Measurements from ENCODE around the gene NUP205.

The NUP205 gene

GRCh38 chr7:135662373-135663114 is 104.8 kb downstream of the NUP205 start, which contains the start of gene STMP1 (continued):
- TF ChIP-seq, protein P1, sequence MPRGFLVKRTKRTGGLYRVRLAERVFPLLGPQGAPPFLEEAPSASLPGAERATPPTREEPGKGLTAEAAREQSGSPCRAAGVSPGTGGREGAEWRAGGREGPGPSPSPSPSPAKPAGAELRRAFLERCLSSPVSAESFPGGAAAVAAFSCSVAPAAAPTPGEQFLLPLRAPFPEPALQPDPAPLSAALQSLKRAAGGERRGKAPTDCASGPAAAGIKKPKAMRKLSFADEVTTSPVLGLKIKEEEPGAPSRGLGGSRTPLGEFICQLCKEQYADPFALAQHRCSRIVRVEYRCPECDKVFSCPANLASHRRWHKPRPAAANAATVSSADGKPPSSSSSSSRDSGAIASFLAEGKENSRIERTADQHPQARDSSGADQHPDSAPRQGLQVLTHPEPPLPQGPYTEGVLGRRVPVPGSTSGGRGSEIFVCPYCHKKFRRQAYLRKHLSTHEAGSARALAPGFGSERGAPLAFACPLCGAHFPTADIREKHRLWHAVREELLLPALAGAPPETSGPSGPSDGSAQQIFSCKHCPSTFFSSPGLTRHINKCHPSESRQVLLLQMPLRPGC (tag by site-specific recombination; IDR thresholded peaks at IDR 0.05) = peak; percentile 62
- TF ChIP-seq ZEB2 (tag by site-specific recombination; IDR thresholded peaks at IDR 0.05) = peak; percentile 54; the same call in 1 of the 2 replicates
- TF ChIP-seq, protein P2, sequence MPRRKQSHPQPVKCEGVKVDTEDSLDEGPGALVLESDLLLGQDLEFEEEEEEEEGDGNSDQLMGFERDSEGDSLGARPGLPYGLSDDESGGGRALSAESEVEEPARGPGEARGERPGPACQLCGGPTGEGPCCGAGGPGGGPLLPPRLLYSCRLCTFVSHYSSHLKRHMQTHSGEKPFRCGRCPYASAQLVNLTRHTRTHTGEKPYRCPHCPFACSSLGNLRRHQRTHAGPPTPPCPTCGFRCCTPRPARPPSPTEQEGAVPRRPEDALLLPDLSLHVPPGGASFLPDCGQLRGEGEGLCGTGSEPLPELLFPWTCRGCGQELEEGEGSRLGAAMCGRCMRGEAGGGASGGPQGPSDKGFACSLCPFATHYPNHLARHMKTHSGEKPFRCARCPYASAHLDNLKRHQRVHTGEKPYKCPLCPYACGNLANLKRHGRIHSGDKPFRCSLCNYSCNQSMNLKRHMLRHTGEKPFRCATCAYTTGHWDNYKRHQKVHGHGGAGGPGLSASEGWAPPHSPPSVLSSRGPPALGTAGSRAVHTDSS (tag by site-specific recombination; IDR thresholded peaks at IDR 0.05) = peak; percentile 46
- 0 out of 2 replicates have a peak, but pooled peaks have one; percentile 7 for TF ChIP-seq ZNF596 (tag by site-specific recombination; IDR thresholded peaks at IDR 0.05)
- TF ChIP-seq ZNF132 (tag by site-specific recombination; IDR thresholded peaks at IDR 0.05; ENCODE audit: borderline replicate concordance) = no peak
- peak; percentile 62; the same call in 1 of the 2 replicates for TF ChIP-seq KLF10 (tag by site-specific recombination; IDR thresholded peaks at IDR 0.05)
- 0 out of 2 replicates have a peak, but pooled peaks have one; percentile 30 for TF ChIP-seq ZNF366 (tag by site-specific recombination; conservative IDR thresholded peaks at IDR 0.05)
- TF ChIP-seq ZSCAN30 (tag by site-specific recombination; IDR thresholded peaks at IDR 0.05) = peak; percentile 94
- TF ChIP-seq ZBTB20 (tag by site-specific recombination; IDR thresholded peaks at IDR 0.05) = peak; percentile 51; the same call in 1 of the 2 replicates

DNA sequence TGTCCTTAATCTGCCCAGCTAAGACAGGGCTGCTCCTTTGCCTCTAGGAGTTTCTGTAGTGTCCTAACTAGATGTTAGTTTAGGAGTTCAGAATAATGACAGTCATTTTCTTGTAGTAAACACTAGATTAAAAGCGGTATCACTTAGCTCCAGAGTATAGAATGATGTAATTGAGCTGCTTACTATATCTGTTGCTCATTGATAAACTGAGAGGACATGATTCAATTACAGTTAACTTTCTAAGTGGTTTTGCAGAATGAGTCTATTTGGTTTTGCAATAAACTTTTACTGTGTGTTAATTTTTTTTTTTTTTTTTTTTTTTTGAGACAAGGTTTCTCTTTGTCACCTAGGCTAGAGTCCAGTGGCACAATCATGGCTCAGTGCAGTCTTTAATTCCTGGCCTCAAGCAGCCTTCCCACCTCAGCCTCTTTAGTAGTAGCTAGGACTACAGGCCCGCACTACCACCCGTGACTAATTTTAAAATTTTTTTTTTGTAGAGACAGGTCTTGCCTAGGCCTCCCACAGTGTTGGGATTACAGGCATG is 106.4 kb downstream of the NUP205 start:
- no peaks in the 10 kb centered on the region for H3K9me3 ChIP-seq (ENCODE audit: control insufficient read depth, insufficient read depth, low read depth, low read length)
- peaks cover 0 to 5% of the 10 kb centered on the region in 2 experiments; a peak in 1 of 3 replicates for H3K36me3 ChIP-seq (ENCODE audit: control insufficient read depth in 2 of 2, insufficient read depth in 1 of 2, low read length in 2 of 2)
- no peak overlapping the region for H3K4me3 ChIP-seq (ENCODE audit: low read depth, low read length)
- H3K4me1 ChIP-seq (ENCODE audit: control insufficient read depth, insufficient read depth, low read length) = no peaks in the 10 kb centered on the region
- ChIA-PET CTCF (interaction anchor here (0.6 to 5.6 kb wide), 9 partner anchors 9 to 979 kb away, joined by 3 to 41 read pairs (median 7); no protein-coding TSS in a partner anchor), POLR2A (interaction anchor here (0.7 to 1.1 kb wide), 6 partner anchors 19 to 240 kb away, joined by 3 to 12 read pairs (median 6); no protein-coding TSS in a partner anchor)
- H3K27ac ChIP-seq (ENCODE audit: extremely low read depth, low read depth, low read length) = no peak overlapping the region
- TF ChIP-seq SP2 (tag by site-specific recombination; IDR thresholded peaks at IDR 0.05) = 0 out of 2 replicates have a peak, but pooled peaks have one; percentile 5
- TF ChIP-seq PRDM1 (tag by site-specific recombination; IDR thresholded peaks at IDR 0.05) = peak; percentile 53
- no peak for TF ChIP-seq ZBTB20 (tag by site-specific recombination; IDR thresholded peaks at IDR 0.05)
- TF ChIP-seq BCL11A (tag by site-specific recombination; IDR thresholded peaks at IDR 0.05; ENCODE audit: low read depth) = peak; percentile 84; the same call in 1 of the 2 replicates
- no peak for TF ChIP-seq ZNF140 (tag by site-specific recombination; IDR thresholded peaks at IDR 0.05)
- TF ChIP-seq, protein P3, sequence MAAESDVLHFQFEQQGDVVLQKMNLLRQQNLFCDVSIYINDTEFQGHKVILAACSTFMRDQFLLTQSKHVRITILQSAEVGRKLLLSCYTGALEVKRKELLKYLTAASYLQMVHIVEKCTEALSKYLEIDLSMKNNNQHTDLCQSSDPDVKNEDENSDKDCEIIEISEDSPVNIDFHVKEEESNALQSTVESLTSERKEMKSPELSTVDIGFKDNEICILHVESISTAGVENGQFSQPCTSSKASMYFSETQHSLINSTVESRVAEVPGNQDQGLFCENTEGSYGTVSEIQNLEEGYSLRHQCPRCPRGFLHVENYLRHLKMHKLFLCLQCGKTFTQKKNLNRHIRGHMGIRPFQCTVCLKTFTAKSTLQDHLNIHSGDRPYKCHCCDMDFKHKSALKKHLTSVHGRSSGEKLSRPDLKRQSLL (tag by site-specific recombination; IDR thresholded peaks at IDR 0.05) = peak; percentile 56; the same call in 1 of the 2 replicates
- TF ChIP-seq, protein P4, sequence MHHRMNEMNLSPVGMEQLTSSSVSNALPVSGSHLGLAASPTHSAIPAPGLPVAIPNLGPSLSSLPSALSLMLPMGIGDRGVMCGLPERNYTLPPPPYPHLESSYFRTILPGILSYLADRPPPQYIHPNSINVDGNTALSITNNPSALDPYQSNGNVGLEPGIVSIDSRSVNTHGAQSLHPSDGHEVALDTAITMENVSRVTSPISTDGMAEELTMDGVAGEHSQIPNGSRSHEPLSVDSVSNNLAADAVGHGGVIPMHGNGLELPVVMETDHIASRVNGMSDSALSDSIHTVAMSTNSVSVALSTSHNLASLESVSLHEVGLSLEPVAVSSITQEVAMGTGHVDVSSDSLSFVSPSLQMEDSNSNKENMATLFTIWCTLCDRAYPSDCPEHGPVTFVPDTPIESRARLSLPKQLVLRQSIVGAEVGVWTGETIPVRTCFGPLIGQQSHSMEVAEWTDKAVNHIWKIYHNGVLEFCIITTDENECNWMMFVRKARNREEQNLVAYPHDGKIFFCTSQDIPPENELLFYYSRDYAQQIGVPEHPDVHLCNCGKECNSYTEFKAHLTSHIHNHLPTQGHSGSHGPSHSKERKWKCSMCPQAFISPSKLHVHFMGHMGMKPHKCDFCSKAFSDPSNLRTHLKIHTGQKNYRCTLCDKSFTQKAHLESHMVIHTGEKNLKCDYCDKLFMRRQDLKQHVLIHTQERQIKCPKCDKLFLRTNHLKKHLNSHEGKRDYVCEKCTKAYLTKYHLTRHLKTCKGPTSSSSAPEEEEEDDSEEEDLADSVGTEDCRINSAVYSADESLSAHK (tag by site-specific recombination; IDR thresholded peaks at IDR 0.05) = peak; percentile 79
- TF ChIP-seq ZNF654 (tag by site-specific recombination; IDR thresholded peaks at IDR 0.05; ENCODE audit: low read depth) = peak; percentile 20
- TF ChIP-seq ZBTB1 (tag by site-specific recombination; IDR thresholded peaks at IDR 0.05) = peak; percentile 79; the same call in 1 of the 2 replicates
- peak; percentile 87 for TF ChIP-seq OVOL3 (tag by site-specific recombination; IDR thresholded peaks at IDR 0.05)
- peak; percentile 74; the same call in 1 of the 2 replicates for TF ChIP-seq TCF7L2 (IDR thresholded peaks at IDR 0.05; ENCODE audit: borderline replicate concordance, low read depth, low read length)
- 0 out of 2 replicates have a peak, but pooled peaks have one; percentile 50 for TF ChIP-seq ZSCAN23 (tag by site-specific recombination; IDR thresholded peaks at IDR 0.05)
- TF ChIP-seq GLI2 (tag by site-specific recombination; IDR thresholded peaks at IDR 0.05; ENCODE audit: borderline replicate concordance, low read depth) = peak; percentile 58; the same call in 1 of the 2 replicates
- TF ChIP-seq ZNF18 (tag by site-specific recombination; IDR thresholded peaks at IDR 0.05) = 0 out of 2 replicates have a peak, but pooled peaks have one; percentile 42
- peak; percentile 33; the same call in 1 of the 2 replicates for TF ChIP-seq ZNF10 (tag by site-specific recombination; IDR thresholded peaks at IDR 0.05)
- peak; percentile 88 for TF ChIP-seq ZEB2 (tag by site-specific recombination; IDR thresholded peaks at IDR 0.05)
- peak; percentile 94 for TF ChIP-seq ZNF629 (tag by site-specific recombination; IDR thresholded peaks at IDR 0.05)
- 0 out of 2 replicates have a peak, but pooled peaks have one; percentile 56 for TF ChIP-seq ZNF184 (tag by site-specific recombination; IDR thresholded peaks at IDR 0.05)
- TF ChIP-seq FEZF1 (tag by site-specific recombination; IDR thresholded peaks at IDR 0.05) = peak; percentile 80

Data from HEK293 (cell line).